ENCODE measurements around the gene GALNT10.
"Not testable (repeated sequence)": the region's sequence is repeated elsewhere in the genome, so short reads cannot be mapped to it uniquely, and the experiment has no call there.

GALNT10 gene, protein sequence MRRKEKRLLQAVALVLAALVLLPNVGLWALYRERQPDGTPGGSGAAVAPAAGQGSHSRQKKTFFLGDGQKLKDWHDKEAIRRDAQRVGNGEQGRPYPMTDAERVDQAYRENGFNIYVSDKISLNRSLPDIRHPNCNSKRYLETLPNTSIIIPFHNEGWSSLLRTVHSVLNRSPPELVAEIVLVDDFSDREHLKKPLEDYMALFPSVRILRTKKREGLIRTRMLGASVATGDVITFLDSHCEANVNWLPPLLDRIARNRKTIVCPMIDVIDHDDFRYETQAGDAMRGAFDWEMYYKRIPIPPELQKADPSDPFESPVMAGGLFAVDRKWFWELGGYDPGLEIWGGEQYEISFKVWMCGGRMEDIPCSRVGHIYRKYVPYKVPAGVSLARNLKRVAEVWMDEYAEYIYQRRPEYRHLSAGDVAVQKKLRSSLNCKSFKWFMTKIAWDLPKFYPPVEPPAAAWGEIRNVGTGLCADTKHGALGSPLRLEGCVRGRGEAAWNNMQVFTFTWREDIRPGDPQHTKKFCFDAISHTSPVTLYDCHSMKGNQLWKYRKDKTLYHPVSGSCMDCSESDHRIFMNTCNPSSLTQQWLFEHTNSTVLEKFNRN
- 50.4 to 80.0 (median 63.8) reads per million in 4 donors for total RNA-seq

DNA sequence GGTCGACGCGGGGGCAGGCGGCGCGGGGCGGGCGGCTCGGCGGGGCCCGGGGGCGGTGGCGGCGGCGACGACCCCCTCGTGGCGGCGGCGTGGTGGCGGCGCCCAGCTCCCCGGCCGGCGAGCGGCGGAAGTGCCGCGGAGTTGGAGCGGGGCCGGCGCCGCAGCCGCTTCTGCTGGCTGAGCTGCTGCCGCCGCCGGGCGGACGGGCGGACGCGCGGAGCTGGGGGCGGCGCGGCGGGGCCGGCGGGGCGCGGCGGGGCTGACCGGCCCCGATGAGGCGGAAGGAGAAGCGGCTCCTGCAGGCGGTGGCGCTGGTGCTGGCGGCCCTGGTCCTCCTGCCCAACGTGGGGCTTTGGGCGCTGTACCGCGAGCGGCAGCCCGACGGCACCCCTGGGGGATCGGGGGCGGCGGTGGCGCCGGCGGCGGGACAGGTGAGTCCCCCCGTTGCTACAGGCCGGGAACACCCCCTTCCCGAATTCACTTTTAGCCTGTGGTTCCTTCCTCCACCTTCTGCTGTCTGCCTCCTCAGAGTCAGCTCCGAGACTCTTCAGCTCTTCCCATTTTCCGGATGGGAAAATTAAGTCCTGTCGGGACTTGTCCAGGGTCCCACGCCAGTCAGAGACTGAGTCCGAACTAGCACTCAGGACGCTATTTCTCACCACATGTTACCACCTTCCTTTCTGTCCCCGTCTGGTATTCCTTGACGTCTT, at the start of gene GALNT10:
GALNT10 (plus strand) TSS at position 139 of the 710 bp plus-strand sequence; CDS start at position 273, 134 bp downstream.
- peak; percentile 44 to 74 (median 52) for DNase-seq

DNA sequence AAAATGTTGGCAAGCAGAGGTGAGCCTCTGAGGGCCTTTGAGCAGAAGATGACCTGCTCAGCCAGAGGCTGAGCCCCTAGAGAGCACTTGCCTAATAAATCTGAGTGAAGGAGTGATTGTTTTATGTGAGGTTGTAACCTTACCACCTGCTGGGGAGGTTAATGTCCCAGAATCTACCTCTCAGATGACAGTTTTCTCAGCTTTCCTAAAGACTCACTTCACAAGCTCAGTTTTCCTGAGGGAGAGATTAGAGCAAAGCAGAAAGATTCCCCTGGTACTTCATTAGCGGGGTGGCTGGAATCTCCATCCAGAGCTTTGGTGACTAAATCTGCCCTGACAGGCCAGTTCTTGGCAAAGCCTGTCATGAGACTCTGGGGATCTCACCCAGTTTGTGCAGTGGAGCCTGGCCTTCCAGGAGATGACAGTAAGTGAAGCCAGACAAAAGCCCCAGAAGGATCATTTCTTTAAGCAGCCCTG, 48.8 kb upstream of the GALNT10 start:
- DNase-seq, result no peak

DNA sequence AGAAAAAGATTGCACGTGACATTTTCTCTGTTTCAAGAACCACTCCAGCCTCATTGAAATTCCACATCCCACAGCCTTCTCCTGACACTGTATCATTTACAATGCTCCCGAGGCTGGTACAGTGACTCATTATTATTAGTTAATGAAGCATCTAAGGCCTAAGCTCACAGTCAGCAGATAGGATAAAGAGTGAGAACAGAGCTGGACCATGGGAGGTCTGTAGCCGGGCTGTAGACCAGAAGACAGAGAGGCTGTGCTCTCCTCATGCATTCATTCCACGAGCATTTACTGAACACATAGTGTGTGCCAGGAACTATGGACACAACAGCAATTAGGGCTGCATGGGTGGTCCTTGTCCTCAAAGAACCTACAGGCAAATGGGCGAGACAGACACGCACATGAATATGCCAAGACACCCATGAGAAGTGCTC, 47.3 kb upstream of the GALNT10 start:
- no peak for DNase-seq

DNA sequence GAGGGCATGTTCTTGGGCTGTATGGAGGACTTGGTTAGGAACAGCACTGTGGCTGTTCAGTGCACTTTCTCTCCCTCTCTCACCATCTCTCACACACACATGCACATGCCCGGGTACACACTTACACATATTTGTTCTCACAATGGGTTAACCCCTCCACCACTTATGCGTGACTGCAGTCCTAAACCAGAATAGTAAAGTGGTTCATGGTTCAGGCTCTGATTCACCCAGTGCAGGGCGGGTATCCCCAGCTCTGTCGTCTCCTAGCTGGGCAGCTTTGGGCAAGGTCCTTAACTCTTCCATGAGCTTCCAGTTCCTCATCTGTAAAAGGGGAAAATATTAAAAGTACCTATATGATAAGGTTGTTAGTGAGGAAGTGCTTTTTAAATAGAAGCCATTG, 45.3 kb upstream of the GALNT10 start:
- no peak for DNase-seq

DNA sequence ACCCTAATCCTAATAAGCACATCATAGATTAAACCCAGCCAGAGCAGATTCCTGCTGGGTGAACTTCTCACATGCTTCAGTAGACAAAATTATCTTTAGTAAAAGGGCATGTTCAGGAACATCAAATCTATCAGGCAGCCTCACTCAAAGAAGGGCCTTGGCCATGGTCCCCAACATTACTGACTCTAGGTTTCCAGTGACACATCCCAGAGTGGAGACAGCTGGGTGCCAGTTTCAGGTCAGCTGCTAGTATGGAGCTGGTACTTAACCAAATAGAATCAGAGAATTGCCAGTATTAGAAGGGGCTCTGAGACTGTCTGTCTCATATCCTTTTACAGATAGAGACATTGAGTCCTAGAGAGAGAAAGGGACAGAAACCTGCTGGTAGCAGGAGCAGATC, 44.1 kb upstream of the GALNT10 start:
- DNase-seq, result no peak

DNA sequence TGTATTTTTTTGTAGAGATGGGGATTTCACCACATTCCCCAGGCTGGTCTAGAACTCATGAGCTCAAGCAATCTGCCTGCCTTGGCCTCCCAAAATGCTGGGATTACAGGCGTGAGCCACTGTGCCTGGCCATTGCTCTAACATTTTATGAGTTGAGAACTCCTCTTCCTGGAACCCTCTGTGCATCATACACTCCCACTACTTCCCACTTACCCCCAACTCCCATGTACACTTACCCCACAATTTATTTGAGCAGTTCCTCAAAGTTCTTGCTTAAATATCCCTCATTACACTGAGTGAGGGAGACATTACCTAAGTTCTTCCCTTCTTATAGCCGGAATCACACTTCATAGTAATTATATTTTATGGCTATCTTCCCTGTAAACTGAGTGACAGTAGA, 42.9 kb upstream of the GALNT10 start:
- no peak for DNase-seq

DNA sequence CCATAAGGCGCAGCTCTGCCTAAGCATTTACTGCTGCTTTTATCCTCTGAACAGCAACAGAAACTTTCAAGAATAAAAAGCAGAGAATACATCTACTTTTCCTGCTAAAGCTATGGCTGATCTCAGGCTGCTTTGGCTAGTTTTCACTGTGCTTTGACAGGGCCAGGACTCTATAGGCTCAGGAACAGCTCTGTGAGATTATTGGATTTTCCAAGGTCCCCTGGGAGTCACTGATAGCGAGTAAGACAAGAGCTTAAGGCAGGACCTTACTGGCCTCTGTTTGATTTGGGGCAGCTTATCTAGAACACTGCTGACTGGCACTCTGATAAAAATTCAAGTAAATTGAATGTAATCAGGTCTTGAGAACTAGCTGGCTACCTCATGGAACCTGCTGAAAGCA, 40.1 kb upstream of the GALNT10 start:
- not testable (repeated sequence) for DNase-seq

DNA sequence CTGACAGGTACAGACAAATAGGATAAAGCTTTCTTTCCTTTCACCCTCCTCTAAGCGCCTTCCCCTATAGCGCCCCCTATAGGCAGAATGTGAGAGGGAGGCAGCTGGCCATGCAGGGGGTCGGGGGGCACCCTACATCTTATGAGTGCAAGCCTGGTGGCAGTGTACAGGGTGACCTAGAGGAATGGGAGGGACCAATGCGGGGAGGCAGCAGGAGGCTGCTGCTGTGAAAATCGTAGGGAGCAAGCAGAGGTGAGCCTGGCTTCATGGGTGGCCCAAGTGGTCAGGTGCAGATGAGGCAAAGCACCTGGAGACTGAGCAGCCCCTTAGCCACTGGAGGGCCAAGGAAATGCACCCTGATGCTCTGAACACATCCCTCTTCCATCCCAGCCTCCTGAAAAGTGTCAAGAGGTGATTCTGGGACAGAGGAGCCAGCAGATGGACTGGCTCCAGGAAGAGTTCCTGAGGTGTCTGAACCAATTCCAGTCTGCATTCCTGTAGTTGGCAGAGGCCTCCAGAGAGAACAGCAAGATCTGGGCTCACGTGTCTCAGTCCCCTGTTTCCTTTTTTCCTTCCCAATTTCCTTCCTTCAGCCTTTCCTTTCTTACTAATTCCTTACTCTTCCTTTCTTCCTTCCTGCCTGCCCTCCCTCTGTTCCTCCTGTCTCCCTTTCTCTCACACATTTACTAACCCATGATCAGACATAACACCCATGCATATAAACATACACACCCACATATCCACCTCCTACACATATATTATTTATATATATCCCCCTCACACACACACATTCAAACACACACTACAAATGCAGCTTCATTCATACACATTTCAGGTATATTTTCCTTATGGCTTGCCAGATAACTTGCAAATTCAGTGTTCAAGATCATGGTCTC, 32.8 kb upstream of the GALNT10 start:
- DNase-seq, result no peak

DNA sequence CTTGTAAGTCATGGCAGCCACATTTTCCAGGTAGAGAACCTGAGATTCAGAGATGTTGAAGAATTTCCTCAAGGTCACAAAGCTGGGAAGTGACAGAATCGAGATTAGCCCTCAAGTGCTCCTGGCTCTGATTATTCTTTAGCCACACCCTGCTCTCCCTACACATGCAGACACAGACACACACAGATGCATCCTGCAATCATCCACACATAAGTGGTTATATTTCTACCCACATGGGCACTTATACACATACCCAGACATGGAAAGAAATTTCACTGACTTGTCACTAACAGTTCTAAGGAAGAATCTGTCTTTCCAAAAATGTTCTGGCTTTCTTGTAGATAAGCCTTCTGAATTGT, 32.2 kb upstream of the GALNT10 start:
- no peak for DNase-seq

DNA sequence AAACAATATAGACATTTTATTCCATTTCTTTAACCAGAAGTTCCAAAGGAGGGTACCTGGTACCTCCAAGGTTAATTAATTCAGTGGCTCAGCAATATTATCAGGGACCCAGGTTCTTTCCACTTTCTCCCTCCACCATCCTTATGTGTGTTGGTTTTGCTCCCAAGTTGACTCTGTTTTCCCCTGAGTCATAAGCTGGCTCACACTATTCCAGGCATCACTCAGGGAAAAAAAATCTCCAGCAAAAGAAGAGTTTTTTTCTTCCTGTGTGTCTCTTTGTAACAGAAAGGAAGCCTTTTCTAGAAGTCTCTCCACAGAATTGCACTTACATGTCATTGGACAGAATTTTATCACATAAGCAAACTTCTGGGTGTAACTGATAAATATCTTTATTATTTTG, 31.2 kb upstream of the GALNT10 start:
- DNase-seq, result no peak

DNA sequence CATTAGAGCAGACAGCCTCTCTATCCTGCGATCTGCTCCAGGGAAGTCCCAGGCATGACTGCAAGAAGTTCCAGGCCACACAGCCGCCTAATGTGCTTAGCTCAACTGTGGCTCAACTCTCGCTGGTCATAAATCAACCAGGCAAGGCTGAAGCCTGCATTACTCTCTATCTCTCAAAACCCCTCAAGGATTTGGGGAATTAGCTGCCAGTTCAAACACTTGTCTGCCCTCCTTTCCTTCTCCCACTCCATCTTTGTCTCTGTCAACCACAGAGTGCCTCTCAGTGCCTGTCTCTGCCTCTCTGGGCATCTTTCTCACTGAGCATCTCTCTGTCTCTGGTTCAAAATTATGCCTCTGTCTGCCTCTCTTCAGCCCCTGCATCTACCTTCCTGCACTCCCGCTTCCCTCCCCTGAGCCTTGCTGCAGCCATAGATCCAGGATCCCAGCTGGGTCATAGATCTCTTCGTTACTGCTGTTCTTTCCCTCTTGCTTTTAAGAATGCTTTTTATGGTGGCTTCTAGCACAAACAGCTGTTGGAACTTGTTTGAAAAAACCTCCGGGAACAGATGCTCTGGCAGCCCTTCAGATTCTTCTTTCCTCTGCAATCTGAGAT, 27.9 kb upstream of the GALNT10 start:
- no peak for DNase-seq

DNA sequence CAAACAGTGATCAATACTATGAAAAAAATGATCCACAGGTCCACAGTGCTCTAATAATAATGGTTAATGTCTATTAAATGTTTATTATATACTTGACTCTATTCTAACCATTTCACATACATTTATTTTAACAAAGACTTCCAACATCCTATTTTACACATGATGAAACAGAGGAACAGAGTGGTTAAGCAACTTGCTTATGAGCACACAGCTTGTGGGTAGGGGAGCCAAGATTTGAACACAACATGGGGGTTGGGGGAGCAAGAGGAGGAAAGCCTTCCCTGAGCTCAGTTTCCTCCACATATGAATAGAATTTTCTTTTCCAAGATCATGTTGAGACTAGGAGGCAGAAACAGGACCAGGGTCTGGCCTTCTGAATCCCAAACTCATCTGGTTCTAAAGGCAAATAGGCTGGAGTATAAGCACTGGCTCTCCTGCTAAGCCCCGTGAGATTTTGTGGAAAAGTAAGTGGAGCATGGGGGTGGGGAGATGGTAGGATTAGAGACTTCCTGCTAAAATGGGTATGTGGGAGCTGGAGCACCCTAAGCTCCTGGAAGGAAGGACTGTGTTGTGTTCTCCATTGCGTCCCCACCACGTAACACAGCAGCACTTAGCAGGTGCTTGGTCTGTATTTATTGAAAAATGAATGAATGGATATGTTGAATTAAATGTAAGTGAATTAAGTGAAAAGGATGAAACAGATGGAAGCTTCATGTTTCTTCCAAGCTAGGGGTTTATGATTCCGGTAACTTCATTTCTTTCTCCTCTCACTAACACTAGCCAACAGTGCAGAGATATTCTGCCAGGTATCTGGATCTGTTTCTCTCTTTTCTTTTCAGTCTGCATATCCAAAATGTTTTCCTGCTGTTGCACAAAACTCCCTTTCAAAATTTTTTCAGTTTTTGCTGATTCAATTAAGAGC, 26.9 kb upstream of the GALNT10 start:
- no peak for DNase-seq

DNA sequence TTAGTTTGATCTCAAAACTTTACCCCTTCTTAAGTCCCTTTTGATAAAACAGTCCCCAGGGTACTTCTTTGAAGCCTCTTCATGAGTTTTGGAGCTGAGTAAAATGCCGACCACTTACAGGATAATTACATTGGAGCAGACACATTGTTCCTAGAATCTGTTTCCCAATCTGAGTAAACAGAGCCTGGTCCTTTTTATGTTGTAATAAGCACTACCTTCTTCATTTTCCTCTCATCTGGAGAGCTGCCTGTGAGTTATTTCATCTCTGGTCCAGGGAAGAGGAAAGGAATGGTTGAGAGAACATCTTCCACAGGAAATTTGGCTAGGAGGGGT, 26.3 kb upstream of the GALNT10 start:
- no peak for DNase-seq

DNA sequence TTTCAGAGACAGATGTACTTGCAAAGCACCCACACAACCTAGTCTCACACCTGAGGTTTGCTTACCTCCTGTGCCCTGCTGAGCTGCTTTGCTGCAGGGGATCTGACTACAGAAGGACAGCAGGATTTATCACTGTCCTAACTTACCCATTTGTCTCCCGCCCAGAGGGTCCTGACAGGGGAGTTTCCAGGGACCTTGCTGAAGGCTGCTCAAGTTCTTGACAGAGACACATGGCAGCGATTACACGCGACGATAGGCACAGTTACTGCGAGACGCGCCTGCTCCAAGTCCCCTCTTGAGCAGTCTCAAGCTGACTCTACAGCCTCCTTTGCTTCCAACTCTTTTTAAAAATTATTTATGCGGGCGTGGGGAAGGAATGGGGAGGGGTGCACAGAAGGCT, 24.6 kb upstream of the GALNT10 start:
- DNase-seq, result no peak

DNA sequence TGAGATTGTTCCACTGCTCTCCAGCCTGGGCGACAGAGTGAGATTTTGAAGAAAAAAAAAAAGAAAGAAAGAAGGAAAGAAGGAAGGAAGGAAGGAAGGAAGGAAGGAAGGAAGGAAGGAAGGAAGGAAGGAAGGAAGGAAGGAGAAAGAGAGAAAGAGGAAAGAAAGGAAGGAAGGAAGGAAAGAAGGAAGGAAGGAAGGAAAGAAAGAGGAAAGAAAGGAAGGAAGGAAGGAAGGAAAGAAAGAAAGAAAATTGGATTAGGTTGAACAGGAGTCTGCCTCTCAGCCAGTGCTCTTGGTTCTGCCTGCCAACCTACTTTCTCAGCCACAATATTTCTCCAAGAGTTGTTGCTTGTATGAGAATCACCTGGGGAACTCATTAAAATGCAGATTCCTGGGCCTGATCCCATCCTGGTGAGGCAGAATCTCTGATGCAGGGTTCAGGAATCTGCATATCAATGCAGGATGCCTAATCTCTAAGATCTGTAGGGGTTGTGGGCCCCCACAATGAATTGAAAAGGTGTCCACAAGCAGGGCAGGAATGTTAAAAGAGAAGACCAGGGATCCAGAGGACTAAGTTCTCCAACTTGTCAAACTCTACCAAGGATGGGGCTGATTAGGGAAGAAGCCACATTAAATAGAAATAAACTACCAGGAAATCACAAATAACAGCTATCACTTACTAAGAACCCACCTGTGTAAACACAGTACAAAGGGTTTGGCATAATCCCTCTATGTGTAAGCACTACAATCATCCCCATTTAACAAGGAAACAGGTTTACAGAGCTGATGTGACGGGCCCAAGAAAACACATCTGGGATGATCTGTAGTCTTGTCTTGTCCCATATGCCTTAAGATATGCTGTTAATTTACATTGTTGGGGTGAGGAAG, 23.4 kb upstream of the GALNT10 start:
- no peak for DNase-seq

DNA sequence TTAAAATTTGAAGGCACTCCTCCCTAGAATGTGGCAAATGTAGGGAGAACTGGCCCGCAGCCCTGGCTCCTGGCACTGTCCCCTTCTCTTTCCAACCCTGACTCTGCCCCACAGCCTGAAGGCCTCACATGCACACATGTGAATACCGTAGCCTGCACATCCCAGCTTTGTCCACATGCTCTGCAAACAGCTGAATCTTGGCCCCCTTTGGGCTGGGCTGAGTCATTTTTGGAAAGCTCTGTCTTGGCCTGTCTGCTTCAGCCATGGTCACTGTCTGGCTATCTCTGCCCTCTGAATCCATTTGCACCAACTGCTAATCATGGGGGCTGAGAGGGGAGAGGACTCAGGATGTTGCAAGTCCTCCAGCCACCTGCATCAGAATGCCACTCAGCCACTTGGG, 22.1 kb upstream of the GALNT10 start:
- DNase-seq, result no peak

DNA sequence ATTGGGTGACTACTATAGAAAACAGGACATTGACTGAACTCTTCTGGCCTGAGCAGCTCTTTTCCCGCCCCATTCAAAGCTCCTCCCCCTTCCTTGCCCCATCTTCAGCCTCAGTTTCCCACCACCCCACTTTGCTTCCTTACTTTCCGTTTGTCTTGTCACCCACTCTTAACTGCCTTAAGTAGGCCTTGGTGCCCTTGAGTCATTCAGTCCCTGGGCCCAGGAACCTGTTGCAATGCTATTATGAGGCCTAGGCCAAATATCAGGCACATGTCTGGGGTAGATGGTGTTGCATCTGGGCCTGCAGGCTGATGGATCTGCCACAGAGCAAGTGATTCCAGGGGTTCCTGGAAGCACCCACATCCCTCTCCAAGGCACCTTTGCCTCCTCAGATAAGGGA, 17.7 kb upstream of the GALNT10 start:
- DNase-seq, result no peak

DNA sequence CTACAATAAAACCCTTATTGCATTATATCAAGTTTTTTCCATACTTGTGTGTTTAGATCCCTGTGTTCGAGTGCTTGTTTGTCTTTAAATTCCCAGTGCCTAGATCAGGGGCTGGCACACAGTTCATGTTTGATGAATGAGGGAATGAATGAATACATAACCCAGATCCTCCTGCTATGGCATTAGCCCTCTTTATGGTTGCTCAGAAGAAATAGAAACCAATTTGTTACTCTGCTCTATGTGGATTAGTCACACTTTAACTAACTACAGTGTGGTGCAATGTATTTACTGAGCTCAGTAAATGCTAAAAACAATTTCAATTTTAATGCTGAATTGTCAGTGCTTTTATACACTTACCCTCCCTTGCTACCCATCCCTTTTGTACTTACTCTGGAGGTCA, 16.4 kb upstream of the GALNT10 start:
- no peak for DNase-seq

DNA sequence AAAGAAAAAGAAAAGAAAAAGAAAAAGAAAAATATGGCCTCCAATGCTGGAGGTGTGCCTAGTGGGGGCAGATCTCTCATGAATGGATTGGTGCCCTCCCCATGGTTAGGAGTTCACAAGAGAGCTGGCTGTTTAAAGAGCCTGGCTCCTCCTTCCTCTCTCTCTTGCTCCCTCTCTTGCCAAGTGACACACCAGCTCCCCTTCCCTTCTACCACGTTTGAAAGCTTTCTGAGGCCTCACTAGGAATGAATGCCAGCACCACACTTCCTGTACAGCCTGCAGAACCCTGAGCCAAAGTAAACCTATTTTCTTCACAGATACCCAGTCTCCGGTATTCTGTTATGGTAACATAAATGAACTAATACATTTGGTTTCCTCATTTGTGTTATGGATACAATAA, 14.4 kb upstream of the GALNT10 start:
- no peak for DNase-seq

DNA sequence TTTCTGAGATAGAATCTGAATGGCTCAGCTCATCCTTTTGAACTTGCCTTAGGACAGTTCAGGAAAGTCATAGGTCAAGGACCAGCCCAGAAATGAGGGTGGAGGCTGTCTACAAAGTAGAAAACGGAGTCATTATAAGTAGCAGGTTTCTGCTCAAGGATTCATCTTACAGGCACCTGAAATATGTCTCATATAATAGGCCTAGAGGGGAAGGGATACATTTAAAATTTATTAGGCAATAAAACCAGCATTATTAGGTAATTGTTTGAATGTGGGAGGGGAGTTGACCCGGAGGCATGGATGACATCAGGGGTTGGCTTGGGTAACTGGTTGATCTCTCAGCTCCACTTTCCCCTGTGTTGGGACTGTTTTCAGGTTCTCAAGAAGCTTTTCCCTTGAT, 11.9 kb upstream of the GALNT10 start:
- no peak for DNase-seq
